T47D (cell line): Measurements from ENCODE around the gene ITGAD.

Experiments
- DNase-seq, 2 experiments: peaks; one replicate each; pipeline versions ENCODE4 v3.0.0 to v3.0.0-alpha.2; 2011 to 2012; ENCODE audit warnings: low read depth in 1 of 2, low spot score in 1 of 2
- JUND ChIP-seq: IDR thresholded peaks from 2 replicates; pipeline ENCODE4 v1.6.1; 2012; ENCODE audit warnings: low read depth
- in situ Hi-C: cut with HindIII; loops from 2 replicates; pipeline ENCODE4 v1.10.0; 2016; ENCODE audit warnings: low sequenced_read_pairs, low pct_unique_long_range_greater_than_20kb

The ITGAD gene

GRCh38 chr16:31357324-31358109, 35.6 kb upstream of the ITGAD start:
- in situ Hi-C loops, result no loop called here
- no peak for TF ChIP-seq JUND
- no peak for DNase-seq

- no peak for TF ChIP-seq JUND
- no peak for DNase-seq
- in situ Hi-C loops, result no loop called here
These were observed 32.9 kb upstream of the ITGAD start for GRCh38 chr16:31360251-31360650.

- in situ Hi-C loops, result no loop called here
- TF ChIP-seq JUND, result no peak
- no peak for DNase-seq
These were observed 31.7 kb upstream of the ITGAD start for GRCh38 chr16:31361201-31362110.

GRCh38 chr16:31362476-31363405, 30.4 kb upstream of the ITGAD start:
- TF ChIP-seq JUND, result no peak
- in situ Hi-C loops, result no loop called here
- no peak for DNase-seq

GRCh38 chr16:31363721-31364120, 29.4 kb upstream of the ITGAD start:
- DNase-seq, result no peak
- in situ Hi-C loops, result no loop called here
- TF ChIP-seq JUND, result no peak

GRCh38 chr16:31364421-31364820, 28.7 kb upstream of the ITGAD start:
- no peak for DNase-seq
- in situ Hi-C loops, result no loop called here
- TF ChIP-seq JUND, result no peak

- DNase-seq, result no peak
- in situ Hi-C loops, result no loop called here
- TF ChIP-seq JUND, result no peak
These were observed 27.8 kb upstream of the ITGAD start for GRCh38 chr16:31365131-31365865.

- TF ChIP-seq JUND, result no peak
- in situ Hi-C loops, result no loop called here
- DNase-seq, result no peak
These were observed 25.3 kb upstream of the ITGAD start for GRCh38 chr16:31367853-31368252.

GRCh38 chr16:31371008-31371407, 22.1 kb upstream of the ITGAD start:
- in situ Hi-C loops, result no loop called here
- DNase-seq, result no peak
- no peak for TF ChIP-seq JUND

- no peak for TF ChIP-seq JUND
- in situ Hi-C loops, result no loop called here
- no peak for DNase-seq
These were observed 21.3 kb upstream of the ITGAD start for GRCh38 chr16:31371619-31372484.

- no peak for TF ChIP-seq JUND
- DNase-seq, result no peak
- in situ Hi-C loops, result no loop called here
These were observed 19.9 kb upstream of the ITGAD start for GRCh38 chr16:31373235-31373634.
